Activated CD8-positive, alpha-beta memory T cell treated with anti-CD3 and anti-CD28 coated beads for 24 hours (primary cell): ENCODE data around the gene DDI2.
"Not testable (repeated sequence)": the region's sequence is repeated elsewhere in the genome, so short reads cannot be mapped to it uniquely, and the experiment has no call there.

Source experiments
- DNase-seq: peaks from one replicate; pipeline ENCODE4 v3.0.0-alpha.2; 2020

DDI2 gene

GRCh38 chr1:15637826-15638225 is 20.6 kb downstream of the DDI2 start:
- DNase-seq: no peak

GRCh38 chr1:15639262-15639661 is 22.0 kb downstream of the DDI2 start:
- no peak for DNase-seq

GRCh38 chr1:15639931-15640330 is 22.7 kb downstream of the DDI2 start:
- DNase-seq: no peak

- DNase-seq: no peak
Observed at GRCh38 chr1:15640667-15641066, 23.4 kb downstream of the DDI2 start.

- DNase-seq: no peak
Observed at GRCh38 chr1:15649937-15650336, 32.7 kb downstream of the DDI2 start.

GRCh38 chr1:15650433-15650832 is 33.2 kb downstream of the DDI2 start:
- no peak for DNase-seq

- DNase-seq: not testable (repeated sequence)
Observed at GRCh38 chr1:15652130-15652529, 34.9 kb downstream of the DDI2 start.

- no peak for DNase-seq
Observed at GRCh38 chr1:15654091-15654690, 36.9 kb downstream of the DDI2 start.

- no peak for DNase-seq
Observed at GRCh38 chr1:15656464-15656863, 39.2 kb downstream of the DDI2 start.

GRCh38 chr1:15657021-15657420 is 39.8 kb downstream of the DDI2 start:
- DNase-seq: no peak

GRCh38 chr1:15660151-15660550 is 42.9 kb downstream of the DDI2 start:
- DNase-seq: no peak

GRCh38 chr1:15662477-15662876 is 45.2 kb downstream of the DDI2 start:
- no peak for DNase-seq

GRCh38 chr1:15663925-15664324 is 46.7 kb downstream of the DDI2 start:
- no peak for DNase-seq

- no peak for DNase-seq
Observed at GRCh38 chr1:15667362-15667761, 50.1 kb downstream of the DDI2 start.

- no peak for DNase-seq
Observed at GRCh38 chr1:15668089-15668754, 51.0 kb downstream of the DDI2 start.

- no peak for DNase-seq
Observed at GRCh38 chr1:15669074-15669473, 51.8 kb downstream of the DDI2 start.

- no peak for DNase-seq
Observed at GRCh38 chr1:15669864-15670263, 52.6 kb downstream of the DDI2 start.

- no peak for DNase-seq
Observed at GRCh38 chr1:15671430-15671829, 54.2 kb downstream of the DDI2 start.

GRCh38 chr1:15674386-15675159 is 57.3 kb downstream of the DDI2 start:
- peak; percentile 41 for DNase-seq

- peak; percentile 17 for DNase-seq
Observed at GRCh38 chr1:15676010-15676409, 58.8 kb downstream of the DDI2 start.

- peak; percentile 24 for DNase-seq
Observed at GRCh38 chr1:15676688-15677661, 59.7 kb downstream of the DDI2 start.

GRCh38 chr1:15678578-15678977 is 61.3 kb downstream of the DDI2 start:
- DNase-seq: peak; percentile 24

GRCh38 chr1:15680131-15680530 is 62.9 kb downstream of the DDI2 start:
- DNase-seq: no peak
